Cardiac muscle cell (in vitro differentiated cells and primary cell): ENCODE measurements around the gene NR5A1. TPM values are rescaled to one million over a fixed set of nuclear protein-coding genes. Genes with fewer than 3 reads are reported as not detected.

Source experiments
- DNase-seq, 2 donors: peaks; one replicate each; pipeline versions ENCODE4 v3.0.0 to v3.0.0-alpha.2; 2010 to 2017; ENCODE audit warnings: low read depth in 1 of 2, low spot score in 1 of 2
- H3K27ac ChIP-seq: fragments of 200-600 bp; sonication (generic); 2 replicates; pipeline ENCODE4 v1.5.1; 2016
- H3K27me3 ChIP-seq: fragments of 200-600 bp; sonication (generic); 2 replicates; pipeline ENCODE4 v1.6.0; 2016; ENCODE audit warnings: control low read depth
- H3K36me3 ChIP-seq: fragments of 200-600 bp; sonication (generic); 2 replicates; pipeline ENCODE4 v1.5.1; 2016; ENCODE audit warnings: control low read depth
- H3K4me1 ChIP-seq: fragments of 200-600 bp; sonication (generic); 2 replicates; pipeline ENCODE4 v1.8.1; 2017; ENCODE audit warnings: low read depth, mild to moderate bottlenecking, mixed run types
- H3K4me3 ChIP-seq: fragments of 200-600 bp; sonication (generic); 2 replicates; pipeline ENCODE4 v1.5.1; 2016; ENCODE audit warnings: mild to moderate bottlenecking
- H3K9me3 ChIP-seq: fragments of 200-600 bp; sonication (generic); 2 replicates; pipeline ENCODE4 v1.5.1; 2017; ENCODE audit warnings: low read depth, mild to moderate bottlenecking, control low read depth
- polyA plus RNA-seq: library from polyadenylated mRNA; unstranded; fragments of >200 nt; fragmentation: Nextera tagmentation; extraction: Ambion mirVana; gene quantifications from 2 replicates; pipeline ENCODE4 v1.2.1, GENCODE V29; 2016
- total RNA-seq: library from RNA; depleted of rRNA; stranded (reverse); fragments of >200 nt; gene quantifications from 2 replicates; pipeline ENCODE4 v1.2.3, GENCODE V29; 2016
- TF ChIP-seq, protein P1 (sequence below): IDR thresholded peaks from 2 replicates; pipeline ENCODE4 v1.5.1; 2012; ENCODE audit warnings: low read depth, mild to moderate bottlenecking, low read length

The NR5A1 gene
- total and polyA plus RNA-seq, 2 experiments from 2014 or later = 0.12 TPM; not detected in 1

GRCh38 chr9:124493794-124494479, 13.3 kb downstream of the NR5A1 start:
- Histone ChIP-seq H3K9me3 (no peaks in the 10 kb centered on the region), H3K27me3 (no peaks in the 10 kb centered on the region), H3K27ac (no peak overlapping the region), H3K36me3 (no peaks in the 10 kb centered on the region), H3K4me1 (no peaks in the 10 kb centered on the region), H3K4me3 (no peak overlapping the region)
- TF ChIP-seq, protein P1, sequence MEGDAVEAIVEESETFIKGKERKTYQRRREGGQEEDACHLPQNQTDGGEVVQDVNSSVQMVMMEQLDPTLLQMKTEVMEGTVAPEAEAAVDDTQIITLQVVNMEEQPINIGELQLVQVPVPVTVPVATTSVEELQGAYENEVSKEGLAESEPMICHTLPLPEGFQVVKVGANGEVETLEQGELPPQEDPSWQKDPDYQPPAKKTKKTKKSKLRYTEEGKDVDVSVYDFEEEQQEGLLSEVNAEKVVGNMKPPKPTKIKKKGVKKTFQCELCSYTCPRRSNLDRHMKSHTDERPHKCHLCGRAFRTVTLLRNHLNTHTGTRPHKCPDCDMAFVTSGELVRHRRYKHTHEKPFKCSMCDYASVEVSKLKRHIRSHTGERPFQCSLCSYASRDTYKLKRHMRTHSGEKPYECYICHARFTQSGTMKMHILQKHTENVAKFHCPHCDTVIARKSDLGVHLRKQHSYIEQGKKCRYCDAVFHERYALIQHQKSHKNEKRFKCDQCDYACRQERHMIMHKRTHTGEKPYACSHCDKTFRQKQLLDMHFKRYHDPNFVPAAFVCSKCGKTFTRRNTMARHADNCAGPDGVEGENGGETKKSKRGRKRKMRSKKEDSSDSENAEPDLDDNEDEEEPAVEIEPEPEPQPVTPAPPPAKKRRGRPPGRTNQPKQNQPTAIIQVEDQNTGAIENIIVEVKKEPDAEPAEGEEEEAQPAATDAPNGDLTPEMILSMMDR = no peak
- DNase-seq = no peak

DNA sequence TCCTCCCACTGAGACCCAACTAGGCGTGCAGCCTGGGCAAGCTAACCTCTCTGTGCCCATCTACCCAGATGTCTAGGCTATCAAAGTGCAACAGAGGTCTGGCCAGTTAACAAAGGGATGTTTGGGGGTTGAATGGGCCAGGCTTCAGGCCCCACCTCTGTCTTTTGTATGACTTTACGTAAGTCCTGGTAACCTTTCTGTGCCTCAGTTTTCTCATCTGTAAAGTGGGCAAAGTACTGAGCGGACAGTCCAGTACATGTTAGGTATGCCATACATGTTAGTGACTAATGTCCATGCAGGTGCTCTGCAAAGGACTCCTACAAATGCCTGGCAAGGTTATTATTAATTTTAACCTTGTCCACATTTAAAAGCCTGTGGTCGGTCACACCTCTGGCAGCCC, 14.0 kb downstream of the NR5A1 start:
- Histone ChIP-seq H3K9me3 (no peaks in the 10 kb centered on the region), H3K4me1 (no peaks in the 10 kb centered on the region), H3K36me3 (no peaks in the 10 kb centered on the region), H3K27ac (no peak overlapping the region), H3K27me3 (no peaks in the 10 kb centered on the region), H3K4me3 (no peak overlapping the region)
- TF ChIP-seq, protein P1 = no peak
- DNase-seq = no peak

DNA sequence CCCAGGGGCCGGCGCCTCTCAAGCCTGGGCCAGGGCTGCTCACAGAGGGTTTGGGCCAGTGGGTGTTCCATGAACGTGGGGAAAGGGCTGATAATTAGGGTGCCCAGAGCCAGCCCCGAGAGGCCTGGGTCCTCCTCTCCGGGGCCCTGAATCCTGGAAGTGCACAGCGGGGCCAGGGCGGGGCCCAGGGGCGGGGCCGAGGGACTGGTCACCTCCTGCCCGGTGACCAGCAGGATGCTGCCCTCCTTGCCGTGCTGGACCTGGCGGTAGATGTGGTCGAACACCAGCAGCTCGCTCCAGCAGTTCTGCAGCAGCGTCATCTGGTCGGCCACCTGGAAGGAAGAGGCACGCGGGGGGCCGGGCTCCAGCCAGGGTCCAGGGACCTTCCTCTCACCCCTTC, 14.4 kb downstream of the NR5A1 start:
- TF ChIP-seq, protein P1 = no peak
- Histone ChIP-seq H3K9me3 (no peaks in the 10 kb centered on the region), H3K27me3 (no peaks in the 10 kb centered on the region), H3K4me1 (no peaks in the 10 kb centered on the region), H3K36me3 (no peaks in the 10 kb centered on the region), H3K27ac (no peak overlapping the region), H3K4me3 (no peak overlapping the region)
- DNase-seq = no peak

DNA sequence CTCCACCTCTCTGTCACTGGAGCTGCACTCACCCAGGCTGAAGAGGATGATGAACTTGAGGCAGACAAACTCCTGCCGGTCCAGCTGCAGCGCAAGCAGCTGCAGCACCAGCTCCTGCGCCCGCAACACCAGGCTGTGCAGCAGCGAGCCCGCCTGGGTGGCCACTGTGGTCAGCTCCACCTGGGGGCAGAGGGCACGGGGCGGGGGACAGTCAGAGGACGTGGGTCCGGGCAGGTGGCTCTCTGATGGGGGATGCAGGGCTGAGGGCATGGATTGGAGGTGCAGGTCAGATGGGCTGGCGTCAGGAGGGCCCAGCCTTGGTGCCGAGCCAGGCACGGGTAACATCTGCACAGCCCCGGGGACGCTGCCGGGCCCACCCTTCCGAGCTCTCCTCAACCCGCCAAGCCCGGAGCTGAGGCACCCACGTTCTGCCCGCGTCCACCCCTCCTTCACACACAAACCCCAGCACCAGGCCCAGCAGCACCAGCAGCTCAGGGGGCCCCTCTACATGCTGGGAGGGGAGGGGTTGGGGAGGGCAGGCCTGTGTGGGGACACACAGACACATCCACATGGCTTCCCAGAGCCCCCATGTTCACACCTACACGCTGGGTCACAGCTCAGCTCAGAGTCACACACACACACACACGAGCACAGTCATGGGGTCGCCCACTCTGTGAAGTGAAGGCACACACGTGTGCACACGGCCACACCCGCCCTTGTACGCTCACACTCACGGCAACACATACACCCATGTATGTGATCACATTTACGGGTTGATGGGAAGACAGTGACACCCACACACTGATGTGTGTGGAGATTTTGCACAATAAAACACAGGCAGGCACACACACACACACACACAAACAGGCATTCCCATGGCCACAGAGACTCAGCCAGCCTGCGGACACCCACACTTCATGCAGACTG, 15.9 kb downstream of the NR5A1 start:
- no peak for DNase-seq
- Histone ChIP-seq H3K27ac (no peak overlapping the region), H3K36me3 (no peaks in the 10 kb centered on the region), H3K9me3 (no peaks in the 10 kb centered on the region), H3K4me1 (no peaks in the 10 kb centered on the region), H3K4me3 (no peak overlapping the region), H3K27me3 (no peaks in the 10 kb centered on the region)
- TF ChIP-seq, protein P1 = no peak

DNA sequence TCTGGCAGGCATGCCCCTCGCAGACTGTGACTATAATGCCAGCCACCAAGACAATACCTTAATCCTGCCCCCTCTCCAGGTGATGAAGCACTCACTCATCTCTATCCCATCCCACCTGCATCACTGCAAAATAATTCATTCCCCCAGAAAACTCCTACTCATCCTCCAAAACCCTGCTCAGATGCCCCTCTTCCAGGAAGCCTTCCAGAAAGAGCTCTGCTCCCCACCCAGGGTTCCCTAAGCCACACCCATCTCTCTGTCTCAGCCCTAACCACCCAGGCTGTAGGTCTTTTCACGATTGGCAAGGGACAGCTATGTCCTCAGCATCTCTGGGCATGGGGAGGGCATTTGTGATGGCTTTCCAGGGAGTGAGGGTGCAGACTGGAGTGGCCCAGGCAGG, 17.2 kb downstream of the NR5A1 start:
- Histone ChIP-seq H3K4me1 (no peaks in the 10 kb centered on the region), H3K36me3 (no peaks in the 10 kb centered on the region), H3K27ac (no peak overlapping the region), H3K27me3 (no peaks in the 10 kb centered on the region), H3K9me3 (no peaks in the 10 kb centered on the region), H3K4me3 (no peak overlapping the region)
- TF ChIP-seq, protein P1 = no peak
- DNase-seq = no peak
